Neural cell (in vitro differentiated cells): ENCODE results near the gene VARS1.

Source experiments
- CTCF ChIP-seq: fragments of 450-650 bp; IDR thresholded peaks from 2 replicates; pipeline ENCODE4 v1.5.1; 2014; ENCODE audit warnings: antibody characterized with exemption, mild to moderate bottlenecking, moderate library complexity; ENCODE audit not compliant: poor library complexity, severe bottlenecking
- POLR2AphosphoS5 ChIP-seq: IDR thresholded peaks from 2 replicates; pipeline ENCODE4 v1.6.1; 2012

GRCh38 chr6:31778999-31779885 lies 16.3 kb downstream of the VARS1 start:
- no peak for TF ChIP-seq CTCF
- TF ChIP-seq POLR2AphosphoS5 = no peak
